H9 (cell line): ENCODE measurements around the gene HS6ST3. TPM values are rescaled to one million over a fixed set of nuclear protein-coding genes. Genes with fewer than 3 reads are reported as not detected.
"Not testable (repeated sequence)": the region's sequence is repeated elsewhere in the genome, so short reads cannot be mapped to it uniquely, and the experiment has no call there.

ENCODE experiments used
- DNase-seq: peaks from one replicate; pipeline ENCODE4 v3.0.0-alpha.2; 2017
- H2AFZ ChIP-seq: one replicate; pipeline ENCODE4 v1.6.1; 2013; ENCODE audit warnings: mild to moderate bottlenecking, low read length, control low read depth, moderate library complexity
- H2AK5ac ChIP-seq: 2 replicates; pipeline ENCODE4 v1.6.1; 2013; ENCODE audit warnings: low read length, control low read depth, mixed read lengths; ENCODE audit not compliant: insufficient read length
- H2BK120ac ChIP-seq: one replicate; pipeline ENCODE4 v1.6.1; 2013; ENCODE audit warnings: low read depth, mild to moderate bottlenecking, low read length, control low read depth, inconsistent platforms; ENCODE audit not compliant: poor library complexity, severe bottlenecking
- H2BK12ac ChIP-seq: 2 replicates; pipeline ENCODE4 v1.6.1; 2013; ENCODE audit warnings: low read length, control low read depth, mixed read lengths, low read depth; ENCODE audit not compliant: insufficient read length
- H2BK15ac ChIP-seq: 2 replicates; pipeline ENCODE4 v1.6.1; 2013; ENCODE audit warnings: low read depth, low read length, control low read depth
- H2BK20ac ChIP-seq: one replicate; pipeline ENCODE4 v1.6.1; 2013; ENCODE audit warnings: low read depth, mild to moderate bottlenecking, low read length, control low read depth, inconsistent platforms; ENCODE audit not compliant: poor library complexity, severe bottlenecking
- H2BK5ac ChIP-seq: 2 replicates; pipeline ENCODE4 v1.6.1; 2013; ENCODE audit warnings: low read length, control low read depth, mixed read lengths; ENCODE audit not compliant: insufficient read length
- H3K14ac ChIP-seq: 2 replicates; pipeline ENCODE4 v1.6.1; 2013; ENCODE audit warnings: low read length, control low read depth; ENCODE audit not compliant: insufficient read depth
- H3K18ac ChIP-seq: 2 replicates; pipeline ENCODE4 v1.6.1; 2013; ENCODE audit warnings: low read depth, mild to moderate bottlenecking, mixed read lengths, low read length, control low read depth; ENCODE audit not compliant: insufficient read length
- H3K23ac ChIP-seq: 2 replicates; pipeline ENCODE4 v1.6.1; 2013; ENCODE audit warnings: low read length, control low read depth, mixed read lengths, low read depth; ENCODE audit not compliant: insufficient read length
- H3K23me2 ChIP-seq: 2 replicates; pipeline ENCODE4 v1.6.1; 2013; ENCODE audit warnings: low read depth, mild to moderate bottlenecking, mixed read lengths, low read length, control low read depth; ENCODE audit not compliant: insufficient read length, poor library complexity, severe bottlenecking
- H3K27ac ChIP-seq: 2 replicates; pipeline ENCODE4 v1.5.1; 2013; ENCODE audit warnings: low read length, control low read depth, mixed read lengths, low read depth; ENCODE audit not compliant: insufficient read length
- H3K27me3 ChIP-seq: 2 replicates; pipeline ENCODE4 v1.6.1; 2013; ENCODE audit warnings: low read length, control low read depth, inconsistent platforms; ENCODE audit not compliant: insufficient read depth
- H3K4ac ChIP-seq: 2 replicates; pipeline ENCODE4 v1.6.1; 2013; ENCODE audit warnings: low read depth, mild to moderate bottlenecking, control low read depth, inconsistent platforms, low read length, moderate library complexity
- H3K4me1 ChIP-seq: 2 replicates; pipeline ENCODE4 v1.6.1; 2013; ENCODE audit warnings: low read length, control low read depth, inconsistent platforms; ENCODE audit not compliant: insufficient read depth
- H3K4me2 ChIP-seq: 2 replicates; pipeline ENCODE4 v1.6.1; 2013; ENCODE audit warnings: low read length, control low read depth, mixed read lengths; ENCODE audit not compliant: insufficient read length, insufficient read depth
- H3K56ac ChIP-seq: 2 replicates; pipeline ENCODE4 v1.6.1; 2013; ENCODE audit warnings: low read depth, mild to moderate bottlenecking, mixed read lengths, low read length, control low read depth; ENCODE audit not compliant: insufficient read length
- H3K79me1 ChIP-seq: 2 replicates; pipeline ENCODE4 v1.6.1; 2013; ENCODE audit warnings: low read depth, mild to moderate bottlenecking, moderate library complexity, low read length, control low read depth, inconsistent platforms; ENCODE audit not compliant: insufficient read depth, poor library complexity, severe bottlenecking
- H3K79me2 ChIP-seq: 2 replicates; pipeline ENCODE4 v1.6.1; 2013; ENCODE audit warnings: low read length, control low read depth, inconsistent platforms; ENCODE audit not compliant: insufficient read depth
- H3K9ac ChIP-seq: 2 replicates; pipeline ENCODE4 v1.6.1; 2013; ENCODE audit warnings: low read length, control low read depth, mixed read lengths; ENCODE audit not compliant: insufficient read length; ENCODE audit errors: extremely low read depth
- H3K9me3 ChIP-seq: one replicate; pipeline ENCODE4 v1.6.1; 2013; ENCODE audit warnings: low read depth, low read length, inconsistent platforms; ENCODE audit not compliant: control insufficient read depth
- H3T11ph ChIP-seq: one replicate; pipeline ENCODE4 v1.6.1; 2013; ENCODE audit warnings: mild to moderate bottlenecking, low read length, control low read depth, inconsistent platforms
- H4K20me1 ChIP-seq: one replicate; pipeline ENCODE4 v1.6.1; 2013; ENCODE audit not compliant: control insufficient read depth, insufficient read length, insufficient read depth
- H4K5ac ChIP-seq: 2 replicates; pipeline ENCODE4 v1.6.1; 2013; ENCODE audit warnings: low read depth, mild to moderate bottlenecking, mixed read lengths, low read length, control low read depth; ENCODE audit not compliant: insufficient read length
- H4K8ac ChIP-seq: replicated peaks from 2 replicates; pipeline ENCODE4 v1.6.1; 2013; ENCODE audit warnings: low read length, control low read depth, mixed read lengths, low read depth; ENCODE audit not compliant: insufficient read length
- H4K91ac ChIP-seq: 2 replicates; pipeline ENCODE4 v1.6.1; 2013; ENCODE audit warnings: low read depth, mild to moderate bottlenecking, moderate library complexity, mixed read lengths, low read length, control low read depth; ENCODE audit not compliant: insufficient read length
- H3K27ac Mint-ChIP-seq, 3 experiments: 2 replicates in 2 of 3; 3 replicates in 1 of 3; pipeline ENCODE4 v1.8.0; 2020 to 2021; ENCODE audit warnings: mixed read lengths in 3 of 3, mild to moderate bottlenecking in 1 of 3, moderate library complexity in 1 of 3
- H3K27me3 Mint-ChIP-seq: 2 replicates; pipeline ENCODE4 v1.8.0; 2021; ENCODE audit warnings: low read depth, mild to moderate bottlenecking, moderate library complexity, mixed read lengths
- H3K36me3 Mint-ChIP-seq, 3 experiments: 2 replicates in 2 of 3; 3 replicates in 1 of 3; pipeline ENCODE4 v1.8.0; 2020 to 2021; ENCODE audit warnings: low read depth in 3 of 3, mixed read lengths in 3 of 3; ENCODE audit not compliant: insufficient read depth in 1 of 3
- H3K4me1 Mint-ChIP-seq, 2 experiments: 2 replicates each; pipeline ENCODE4 v1.8.0; 2020; ENCODE audit warnings: mixed read lengths in 2 of 2
- H3K4me3 Mint-ChIP-seq, 2 experiments: 2 replicates in 1 of 2; 3 replicates in 1 of 2; pipeline ENCODE4 v1.8.0; 2020 to 2021; ENCODE audit warnings: mild to moderate bottlenecking in 2 of 2, mixed read lengths in 2 of 2, moderate library complexity in 1 of 2
- H3K9me3 Mint-ChIP-seq, 2 experiments: 2 replicates in 1 of 2; 3 replicates in 1 of 2; pipeline ENCODE4 v1.8.0; 2020; ENCODE audit warnings: mild to moderate bottlenecking in 2 of 2, mixed read lengths in 2 of 2, moderate library complexity in 1 of 2
- CTCF ChIP-seq: fragments of 200-600 bp; sonication (generic); conservative IDR thresholded peaks from 3 replicates; pipeline ENCODE4 v1.8.0; 2021; ENCODE audit warnings: antibody characterized with exemption, mild to moderate bottlenecking
- WGBS: extraction: QIAGEN DNeasy Blood & Tissue Kit; methylation state at CpG from one replicate; pipeline ENCODE4 v1.1.7; 2013; ENCODE audit warnings: missing lambda C conversion rate, low lambda C conversion rate, mixed read lengths; ENCODE audit not compliant: insufficient read length; ENCODE audit errors: extremely low coverage; 5-methylcytosine and 5-hydroxymethylcytosine counted together
- total RNA-seq: library from RNA; stranded (reverse); gene quantifications from 2 replicates; pipeline ENCODE4 v1.2.1, GENCODE V29; 2021

Gene HS6ST3
- total RNA-seq, 1 experiment from 2014 or later: 0.44 TPM

GRCh38 chr13:96104516-96104915 lies 14.6 kb downstream of the HS6ST3 start:
- no peak overlapping the region for H3K4me2 ChIP-seq
- H2BK120ac ChIP-seq: no peak overlapping the region
- Mint-ChIP-seq H3K9me3 (peaks cover 34 to 36% of the 10 kb centered on the region in 2 experiments), H3K36me3 (peaks cover 15 to 43% (median 31%) of the 10 kb centered on the region in 3 experiments), H3K4me1 (peaks cover 14 to 17% of the 10 kb centered on the region in 2 experiments), H3K27ac (peak overlapping the region in 1 of 3 experiments; percentile 37; a peak in 1 of 7 replicates), H3K4me3 (no peak overlapping the region), H3K27me3 (no peaks in the 10 kb centered on the region; the same call in 1 of the 2 replicates)
- no peak overlapping the region for H3K27ac ChIP-seq
- H3K56ac ChIP-seq: no peak overlapping the region
- no peaks in the 10 kb centered on the region for H3K79me1 ChIP-seq
- no peaks in the 10 kb centered on the region for H3K27me3 ChIP-seq
- TF ChIP-seq CTCF: no peak
- H3K9me3 ChIP-seq: peaks cover 5% of the 10 kb centered on the region
- no peak overlapping the region for H3K14ac ChIP-seq
- H4K8ac ChIP-seq: no peak overlapping the region
- H2BK5ac ChIP-seq: no peak overlapping the region
- no peak overlapping the region for H2BK12ac ChIP-seq
- no peak overlapping the region for H2BK20ac ChIP-seq
- H3K79me2 ChIP-seq: no peaks in the 10 kb centered on the region
- no peak overlapping the region for H3K9ac ChIP-seq
- H4K91ac ChIP-seq: no peak overlapping the region
- no peak overlapping the region for H3K4ac ChIP-seq
- H2BK15ac ChIP-seq: 0 out of 2 replicates have a peak overlapping the region, but pooled peaks have one; percentile 78
- 0 out of 2 replicates have a peak, but pooled peaks cover 3% of the 10 kb centered on the region for H3K4me1 ChIP-seq
- no peak overlapping the region for H3K18ac ChIP-seq
- no peak for DNase-seq
- no peaks in the 10 kb centered on the region for H4K20me1 ChIP-seq
- no peak overlapping the region for H3K23ac ChIP-seq
- no peaks in the 10 kb centered on the region for H3K23me2 ChIP-seq
- H2AK5ac ChIP-seq: no peak overlapping the region
- no peak overlapping the region for H3T11ph ChIP-seq
- no CpG with 5 or more reads among the region's 2 CpGs for WGBS
- H2AFZ ChIP-seq: no peak overlapping the region
- no peak overlapping the region for H4K5ac ChIP-seq

- H3K23me2 ChIP-seq, H3K23ac ChIP-seq, H3K4me3 Mint-ChIP-seq, H3K4me2 ChIP-seq, H3K4me1 ChIP-seq, H3K9ac ChIP-seq, H2AFZ ChIP-seq, H2BK20ac ChIP-seq, H2BK5ac ChIP-seq, H3K14ac ChIP-seq, H2AK5ac ChIP-seq, H2BK15ac ChIP-seq, H2BK12ac ChIP-seq, H3K9me3 ChIP-seq, H2BK120ac ChIP-seq, H3K27me3 ChIP-seq, DNase-seq, H4K8ac ChIP-seq, H3K56ac ChIP-seq, H4K20me1 ChIP-seq, H4K91ac ChIP-seq, H3T11ph ChIP-seq, H4K5ac ChIP-seq, H3K27me3 Mint-ChIP-seq, H3K4me1 Mint-ChIP-seq, H3K79me1 ChIP-seq, H3K27ac Mint-ChIP-seq, H3K79me2 ChIP-seq, H3K27ac ChIP-seq, H3K4ac ChIP-seq, H3K18ac ChIP-seq: not testable (repeated sequence)
- Mint-ChIP-seq H3K36me3 (peaks cover 16 to 49% (median 35%) of the 10 kb centered on the region in 3 experiments), H3K9me3 (peaks cover 38 to 42% of the 10 kb centered on the region in 2 experiments)
- WGBS: no CpG with 5 or more reads among the region's 8 CpGs
Measured at GRCh38 chr13:96108072-96108471, 18.2 kb downstream of the HS6ST3 start.
